ENCODE data around the gene ZMAT5.
"Not testable (repeated sequence)": the region's sequence is repeated elsewhere in the genome, so short reads cannot be mapped to it uniquely, and the experiment has no call there.

The ZMAT5 gene

GRCh38 chr22:29784451-29785361, 17.9 kb upstream of the ZMAT5 start:
- DNase-seq: no peak

- DNase-seq: no peak
Measured at GRCh38 chr22:29782061-29782845, 15.4 kb upstream of the ZMAT5 start.

DNA sequence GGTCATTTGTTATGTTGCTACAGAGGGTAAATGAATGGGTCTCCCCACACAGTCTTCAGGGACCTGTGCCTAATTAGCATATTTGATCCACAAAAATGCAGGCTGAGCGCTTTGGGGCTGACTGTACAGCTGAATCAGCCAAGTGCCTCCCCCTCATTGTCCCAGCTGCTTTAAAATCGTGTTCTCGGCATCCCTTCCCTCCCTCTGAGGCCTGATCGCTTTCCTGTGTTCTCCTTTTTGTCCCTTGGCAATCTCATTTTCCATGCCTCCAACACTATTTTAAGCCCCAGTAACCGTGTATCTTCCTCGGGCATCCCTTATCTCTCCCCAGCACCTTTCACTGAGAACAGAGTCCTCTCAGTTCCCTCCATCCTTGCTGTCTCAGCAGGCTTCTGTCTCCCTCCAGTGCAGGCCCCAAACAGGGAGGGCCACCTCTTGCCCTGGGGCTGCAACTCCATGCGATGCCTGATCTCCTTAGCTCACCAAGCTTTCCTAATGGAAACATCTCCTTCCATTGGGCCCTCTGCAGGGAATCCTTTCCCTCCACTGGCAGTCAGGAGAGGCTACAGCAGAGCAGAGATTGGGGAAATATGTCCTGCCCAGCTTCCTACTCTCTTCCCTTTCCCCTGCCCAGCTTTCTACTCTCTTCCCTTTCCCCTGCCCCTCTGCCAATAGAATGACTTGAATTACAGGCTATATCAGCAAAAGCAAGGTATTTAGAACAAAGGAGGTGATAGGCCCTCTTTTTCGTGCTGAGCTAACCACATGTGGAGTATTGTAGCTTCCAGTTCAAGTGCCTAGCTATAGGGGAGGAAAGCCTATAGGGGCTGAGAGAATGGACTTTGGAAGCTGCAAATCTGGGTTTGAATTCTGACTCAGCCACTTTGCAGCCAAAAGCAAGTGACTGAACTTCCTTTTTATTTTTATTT, 14.2 kb upstream of the ZMAT5 start:
- peak; percentile 86 for DNase-seq

GRCh38 chr22:29780220-29780619, 13.4 kb upstream of the ZMAT5 start:
- DNase-seq: no peak

- DNase-seq: peak; percentile 41
Measured at GRCh38 chr22:29773233-29773632, 6.4 kb upstream of the ZMAT5 start.

GRCh38 chr22:29772170-29772641, 5.4 kb upstream of the ZMAT5 start:
- peak; percentile 62 for DNase-seq

DNA sequence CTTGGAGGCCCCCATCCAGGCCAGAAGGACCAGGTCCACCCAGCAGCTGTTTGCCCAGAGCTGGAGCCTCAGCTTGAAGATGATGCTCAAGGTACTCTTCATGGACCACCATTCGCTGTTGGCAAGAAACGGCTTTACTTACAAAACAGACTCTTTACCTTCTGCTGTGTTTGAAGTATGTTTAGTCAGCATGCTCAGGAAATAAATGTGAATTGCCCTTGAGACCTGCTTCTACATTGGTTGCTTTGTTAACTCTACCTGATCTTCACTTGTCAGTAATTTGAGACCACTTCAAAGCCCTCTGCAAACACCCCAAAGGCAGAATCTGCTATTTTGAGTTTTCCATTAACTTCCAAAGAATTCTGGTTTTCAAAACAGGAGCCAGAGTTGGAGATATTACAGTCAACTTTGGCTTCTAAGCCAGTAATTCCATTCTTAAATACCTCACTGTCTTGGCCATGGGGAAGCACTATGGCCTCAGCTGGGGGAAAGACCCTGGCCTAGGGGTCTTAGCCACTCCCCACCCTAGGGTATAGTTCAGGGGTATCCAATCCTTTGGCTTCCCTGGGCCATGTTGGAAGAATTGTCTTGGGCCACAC, 3.0 kb upstream of the ZMAT5 start:
- no peak for DNase-seq

GRCh38 chr22:29768052-29768693, 1.4 kb upstream of the ZMAT5 start:
- DNase-seq: no peak

DNA sequence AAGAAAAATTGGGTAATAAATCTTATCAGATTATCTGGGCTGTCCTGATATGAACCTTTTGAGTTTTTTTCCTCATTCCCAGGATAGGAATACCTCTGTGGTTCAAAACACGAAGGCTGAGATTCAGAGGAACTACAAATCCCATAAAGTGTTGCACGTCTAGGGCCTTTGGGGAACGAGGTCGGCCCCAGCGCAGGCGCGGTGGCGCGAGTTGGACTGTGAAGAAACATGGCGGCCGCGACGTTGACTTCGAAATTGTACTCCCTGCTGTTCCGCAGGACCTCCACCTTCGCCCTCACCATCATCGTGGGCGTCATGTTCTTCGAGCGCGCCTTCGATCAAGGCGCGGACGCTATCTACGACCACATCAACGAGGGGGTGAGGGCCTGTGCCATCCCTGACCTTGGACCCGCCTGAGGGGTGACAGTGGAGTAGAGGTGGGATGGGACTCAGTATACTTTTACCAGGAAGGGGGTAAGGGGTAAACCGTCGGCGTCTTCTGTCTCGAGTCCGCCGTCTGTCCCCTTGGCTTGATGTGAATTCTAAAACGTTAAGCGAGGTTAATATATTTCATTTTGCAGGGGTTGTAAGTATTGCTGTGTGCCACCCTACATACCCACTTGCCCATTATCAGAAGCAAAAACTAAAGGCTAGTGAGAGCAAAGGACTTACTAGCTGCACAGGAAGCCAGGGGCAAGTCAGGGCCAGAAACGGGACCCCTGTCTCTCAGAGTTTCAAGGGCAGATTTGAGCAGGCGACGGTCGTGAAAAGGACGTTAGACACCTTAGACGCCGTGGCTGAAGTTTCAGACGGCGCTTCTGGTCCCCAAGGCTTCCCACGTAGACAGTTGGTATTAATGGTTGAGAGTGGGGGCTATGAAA, 604 bp upstream of the ZMAT5 start, which contains the start of gene UQCR10:
TSS of gene UQCR10 (plus strand) at position 199 of the 881 bp plus-strand sequence. CDS start at position 229, 30 bp downstream.
- peak; percentile 77 for DNase-seq

- DNase-seq: no peak
Measured at GRCh38 chr22:29765905-29766631, 739 bp downstream of the ZMAT5 start.

- DNase-seq: no peak
Measured at GRCh38 chr22:29762263-29762662, 4.5 kb downstream of the ZMAT5 start.

DNA sequence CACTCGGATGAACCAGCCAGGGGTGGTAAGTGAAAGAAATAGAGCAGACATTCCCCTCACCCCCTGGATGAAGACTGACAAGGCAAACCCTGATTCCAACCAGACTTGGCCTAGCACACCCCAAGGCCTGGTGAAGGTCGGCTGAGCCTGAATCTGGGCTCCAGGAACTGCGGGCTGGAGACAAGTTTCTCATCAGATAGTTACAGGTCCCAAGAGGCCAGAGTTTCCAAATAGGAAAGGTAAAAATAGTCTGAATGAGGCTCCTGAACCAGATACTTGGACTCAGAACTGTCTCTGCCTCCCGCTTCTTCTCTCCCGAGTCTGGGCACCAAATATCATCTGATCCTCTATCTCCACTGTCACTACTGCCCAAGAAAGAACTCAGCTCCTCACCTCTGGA, 7.8 kb downstream of the ZMAT5 start:
- DNase-seq: no peak

DNA sequence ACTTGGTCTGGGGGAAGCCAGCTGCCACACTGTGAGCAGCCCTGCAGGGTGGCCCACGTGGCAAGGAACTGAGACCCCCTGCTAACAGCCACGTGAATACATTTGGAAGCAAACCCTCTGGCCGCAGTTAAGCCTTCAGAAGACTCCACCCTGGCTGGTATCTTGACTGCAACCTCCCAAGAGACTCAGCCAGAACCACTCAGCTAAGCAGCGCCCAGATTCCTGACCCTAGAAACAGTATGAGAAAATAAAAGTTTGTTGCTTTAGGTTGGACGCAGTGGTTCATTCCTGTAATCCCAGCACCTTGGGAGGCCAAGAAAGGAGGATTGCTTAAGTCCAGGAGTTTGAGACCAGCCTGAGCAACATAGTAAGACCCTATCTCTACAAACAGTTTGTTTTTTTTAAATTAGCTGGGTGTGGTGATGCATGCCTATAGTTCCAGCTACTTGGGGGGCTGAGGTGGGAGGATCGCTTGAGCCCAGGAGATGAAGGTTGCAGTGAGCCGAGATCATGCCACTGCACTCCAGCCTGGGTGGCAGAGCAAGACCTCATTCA, 8.7 kb downstream of the ZMAT5 start:
- no peak for DNase-seq

DNA sequence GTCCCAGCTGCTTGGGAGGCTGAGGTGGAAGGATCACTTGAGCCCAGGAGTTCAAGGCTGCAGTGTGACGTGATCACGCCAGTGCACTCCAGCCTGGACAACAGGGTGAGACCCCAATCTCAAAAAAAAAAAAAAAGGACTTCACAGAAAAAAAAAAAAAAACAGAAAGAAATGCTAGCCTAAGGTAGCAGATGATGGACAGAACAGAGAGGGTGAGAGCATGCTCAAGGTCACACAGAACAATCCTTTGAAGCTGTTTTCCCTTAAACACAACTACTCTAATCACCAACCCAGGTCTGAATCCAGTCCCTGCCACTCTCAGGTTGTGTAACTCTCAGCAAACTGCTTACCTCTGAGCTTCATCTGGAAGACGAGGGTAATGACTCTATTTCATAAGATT, 9.7 kb downstream of the ZMAT5 start:
- DNase-seq: no peak

DNA sequence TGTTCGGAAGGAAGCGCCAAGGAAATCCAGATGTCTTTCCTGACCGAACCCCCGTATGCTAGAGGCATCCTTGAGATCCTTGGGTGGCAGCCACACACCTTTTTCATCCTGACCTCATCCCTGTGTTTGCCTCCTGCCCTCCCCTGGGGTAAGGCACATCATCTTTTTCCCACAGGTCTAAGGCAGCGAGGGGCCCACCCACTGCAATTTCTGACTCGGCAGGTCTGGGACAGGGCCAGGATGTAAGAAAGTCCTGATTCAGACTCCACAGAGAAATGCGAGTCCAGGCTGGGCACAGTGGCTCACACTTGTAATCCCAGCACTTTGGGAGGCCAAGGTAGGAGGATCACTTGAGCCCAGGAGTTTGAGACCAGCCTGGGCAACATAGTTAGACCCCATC, 10.5 kb downstream of the ZMAT5 start:
- no peak for DNase-seq

- no peak for DNase-seq
Measured at GRCh38 chr22:29755889-29756288, 10.9 kb downstream of the ZMAT5 start.

- not testable (repeated sequence) for DNase-seq
Measured at GRCh38 chr22:29754658-29755395, 12.0 kb downstream of the ZMAT5 start.

- no peak for DNase-seq
Measured at GRCh38 chr22:29753808-29754657, 12.8 kb downstream of the ZMAT5 start.

All from HCEC 1CT (cell line).